ENCODE results near the gene PDE9A. TPM values are rescaled to one million over a fixed set of nuclear protein-coding genes. Genes with fewer than 3 reads are reported as not detected.
A peak's percentile ranks its signal among the peaks of the same experiment; 100 is the strongest.

The PDE9A gene
- total and polyA plus RNA-seq, 2 of the 4 experiments (the other 2 are of a cell fraction): 0.89 to 0.90 TPM

GRCh38 chr21:42619841-42620240 is 33.6 kb upstream of the PDE9A start:
- peaks cover 42% of the 10 kb centered on the region for H3K27me3 ChIP-seq (ENCODE audit: control insufficient read depth, insufficient read depth, low read length)
- no peak overlapping the region for H2BK120ac ChIP-seq (ENCODE audit: low read depth, low read length)
- H4K91ac ChIP-seq (ENCODE audit: insufficient read depth, low read depth, low read length): no peak overlapping the region
- BruUV-seq (replicated peaks): no TSS peak
- ChIA-PET CTCF (no interaction called here), POLR2A (ENCODE audit: unreplicated experiment) (no interaction called here)
- H3K4me3 ChIP-seq (ENCODE audit: insufficient read depth, low read depth, low read length): no peak overlapping the region
- 88% methylated on average over 3 of the region's 6 CpGs; no CpG with 5 or more reads in 1 of the 2 experiments for WGBS, 2 experiments (ENCODE audit: extremely low coverage in 2 of 2, insufficient read length in 1 of 2)
- H3K27ac ChIP-seq (ENCODE audit: insufficient read depth, low read length): no peak overlapping the region
- intact Hi-C loops (cut with micrococcal nuclease): no loop called here
- no peak overlapping the region for H4K5ac ChIP-seq (ENCODE audit: low read depth, low read length)
- no peak overlapping the region for H2BK20ac ChIP-seq (ENCODE audit: low read depth, low read length)
- no peak for ATAC-seq (ENCODE audit: low read depth)
- dilution Hi-C loops (cut with HindIII; ENCODE audit: low sequenced_read_pairs, unreplicated experiment): no loop called here
- no peak overlapping the region for H2BK15ac ChIP-seq (ENCODE audit: low read depth, low read length)
- no peaks in the 10 kb centered on the region for H3K79me1 ChIP-seq (ENCODE audit: low read depth in 1 of 2, low read length in 2 of 2)
- no peaks in the 10 kb centered on the region for H3K36me3 ChIP-seq (ENCODE audit: control insufficient read depth, insufficient read depth, low read length)
- no peak overlapping the region for H3K56ac ChIP-seq (ENCODE audit: extremely low read depth, insufficient read depth, low read length)
- no peaks in the 10 kb centered on the region for H4K20me1 ChIP-seq (ENCODE audit: insufficient read depth, low read length)
- H3K9me1 ChIP-seq (ENCODE audit: insufficient read depth, low read length): no peaks in the 10 kb centered on the region
- no peak overlapping the region for H3K9ac ChIP-seq (ENCODE audit: low read depth, low read length)
- no peaks in the 10 kb centered on the region for H3K4me1 ChIP-seq (ENCODE audit: control insufficient read depth, insufficient read depth, low read length)
- H4K8ac ChIP-seq (ENCODE audit: low read depth in 2 of 2, low read length in 2 of 2): no peak overlapping the region
- no peak overlapping the region for H3K18ac ChIP-seq (ENCODE audit: low read depth, low read length)
- H2AK9ac ChIP-seq (replicated peaks; ENCODE audit: low read depth, low read length, poor library complexity): no peak overlapping the region
- no peak overlapping the region for H3K23ac ChIP-seq (ENCODE audit: low read depth, low read length)
- H2AK5ac ChIP-seq (ENCODE audit: low read depth, low read length): no peak overlapping the region
- H2AFZ ChIP-seq (replicated peaks; ENCODE audit: low read length, poor library complexity): peak overlapping the region; percentile 56
- no peak overlapping the region for H3K14ac ChIP-seq (replicated peaks; ENCODE audit: low read depth, low read length)
- H3K4ac ChIP-seq (ENCODE audit: low read depth, low read length): no peak overlapping the region
- H3K4me2 ChIP-seq (ENCODE audit: low read depth, low read length): no peak overlapping the region
- no peak overlapping the region for H2BK5ac ChIP-seq (ENCODE audit: low read depth, low read length, poor library complexity, severe bottlenecking)
- no peak for DNase-seq
- in situ Hi-C loops (cut with MboI; ENCODE audit: low sequenced_read_pairs): no loop called here
- no peak for TF ChIP-seq CEBPB (IDR thresholded peaks at IDR 0.05; ENCODE audit: low read depth, low read length)
- TF ChIP-seq MAFK (IDR thresholded peaks at IDR 0.05; ENCODE audit: low read depth, low read length): no peak
- no peak for TF ChIP-seq FOS (IDR thresholded peaks at IDR 0.05; ENCODE audit: low read depth, low read length)
- TF ChIP-seq, protein P1, sequence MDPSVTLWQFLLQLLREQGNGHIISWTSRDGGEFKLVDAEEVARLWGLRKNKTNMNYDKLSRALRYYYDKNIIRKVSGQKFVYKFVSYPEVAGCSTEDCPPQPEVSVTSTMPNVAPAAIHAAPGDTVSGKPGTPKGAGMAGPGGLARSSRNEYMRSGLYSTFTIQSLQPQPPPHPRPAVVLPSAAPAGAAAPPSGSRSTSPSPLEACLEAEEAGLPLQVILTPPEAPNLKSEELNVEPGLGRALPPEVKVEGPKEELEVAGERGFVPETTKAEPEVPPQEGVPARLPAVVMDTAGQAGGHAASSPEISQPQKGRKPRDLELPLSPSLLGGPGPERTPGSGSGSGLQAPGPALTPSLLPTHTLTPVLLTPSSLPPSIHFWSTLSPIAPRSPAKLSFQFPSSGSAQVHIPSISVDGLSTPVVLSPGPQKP (IDR thresholded peaks at IDR 0.05; ENCODE audit: borderline replicate concordance, low read depth, low read length): no peak
- no peak for TF ChIP-seq MAZ (IDR thresholded peaks at IDR 0.05; ENCODE audit: borderline replicate concordance, low read depth, low read length)
- TF ChIP-seq RAD21 (IDR thresholded peaks at IDR 0.05; ENCODE audit: low read length): no peak
- no peak for TF ChIP-seq MXI1 (IDR thresholded peaks at IDR 0.05; ENCODE audit: borderline replicate concordance, low read depth, low read length)
- no peak for TF ChIP-seq CHD1 (IDR thresholded peaks at IDR 0.05; ENCODE audit: low read depth, low read length)
- no peak for TF ChIP-seq CTCF (conservative IDR thresholded peaks at IDR 0.05; ENCODE audit: low read depth, low read length)
- no peak for TF ChIP-seq RFX5 (IDR thresholded peaks at IDR 0.05; ENCODE audit: low read depth, low read length)
- no peak for TF ChIP-seq SMC3 (IDR thresholded peaks at IDR 0.05; ENCODE audit: low read depth, low read length)
- no peak for TF ChIP-seq BHLHE40 (IDR thresholded peaks at IDR 0.05; ENCODE audit: low read depth, low read length)
- H3K9me3 ChIP-seq (ENCODE audit: control insufficient read depth, insufficient read depth, low read length): no peaks in the 10 kb centered on the region
